Superior temporal gyrus (tissue), 1 donor: ENCODE results near the gene FBH1.
A peak's percentile ranks its signal among the peaks of the same experiment; 100 is the strongest.
"Not testable (repeated sequence)": the region's sequence is repeated elsewhere in the genome, so short reads cannot be mapped to it uniquely, and the experiment has no call there.

ENCODE experiments used
- DNase-seq: peaks from one replicate; pipeline ENCODE4 v3.0.0-alpha.2; 2016; ENCODE audit errors: extremely low spot score

The FBH1 gene

GRCh38 chr10:5903563-5903962 lies 13.5 kb downstream of the FBH1 start:
- no peak for DNase-seq

GRCh38 chr10:5904227-5904626 lies 14.2 kb downstream of the FBH1 start:
- no peak for DNase-seq

- DNase-seq: no peak
Measured at GRCh38 chr10:5905854-5906507, 15.9 kb downstream of the FBH1 start.

- DNase-seq: no peak
Measured at GRCh38 chr10:5906651-5907050, 16.6 kb downstream of the FBH1 start.

- DNase-seq: not testable (repeated sequence)
Measured at GRCh38 chr10:5908676-5909075, 18.6 kb downstream of the FBH1 start.

- DNase-seq: no peak
Measured at GRCh38 chr10:5910323-5911100, 20.5 kb downstream of the FBH1 start.

- no peak for DNase-seq
Measured at GRCh38 chr10:5911670-5912069, 21.6 kb downstream of the FBH1 start.

- no peak for DNase-seq
Measured at GRCh38 chr10:5913736-5914135, 23.7 kb downstream of the FBH1 start.

- DNase-seq: no peak
Measured at GRCh38 chr10:5915451-5915850, 25.4 kb downstream of the FBH1 start.

- no peak for DNase-seq
Measured at GRCh38 chr10:5917305-5917704, 27.3 kb downstream of the FBH1 start.

- DNase-seq: no peak
Measured at GRCh38 chr10:5918763-5919162, 28.7 kb downstream of the FBH1 start.

GRCh38 chr10:5919568-5919967 lies 29.5 kb downstream of the FBH1 start:
- DNase-seq: no peak

- no peak for DNase-seq
Measured at GRCh38 chr10:5921746-5922145, 31.7 kb downstream of the FBH1 start.

- DNase-seq: no peak
Measured at GRCh38 chr10:5924889-5925288, 34.8 kb downstream of the FBH1 start.

GRCh38 chr10:5927306-5927705 lies 37.3 kb downstream of the FBH1 start:
- no peak for DNase-seq

- DNase-seq: peak; percentile 19
Measured at GRCh38 chr10:5929442-5929841, 39.4 kb downstream of the FBH1 start.

- peak; percentile 30 for DNase-seq
Measured at GRCh38 chr10:5930272-5930671, 40.2 kb downstream of the FBH1 start.

- DNase-seq: no peak
Measured at GRCh38 chr10:5932345-5932744, 42.3 kb downstream of the FBH1 start.

GRCh38 chr10:5933909-5934546 lies 44.0 kb downstream of the FBH1 start:
- DNase-seq: no peak

- DNase-seq: no peak
Measured at GRCh38 chr10:5935628-5936027, 45.6 kb downstream of the FBH1 start.

GRCh38 chr10:5937016-5937415 lies 47.0 kb downstream of the FBH1 start:
- DNase-seq: no peak

- no peak for DNase-seq
Measured at GRCh38 chr10:5938291-5938690, 48.2 kb downstream of the FBH1 start.

- DNase-seq: no peak
Measured at GRCh38 chr10:5940807-5941218, 50.8 kb downstream of the FBH1 start.
